ENCODE measurements around the gene SCAPER.
"Not testable (repeated sequence)": the region's sequence is repeated elsewhere in the genome, so short reads cannot be mapped to it uniquely, and the experiment has no call there.

SCAPER gene

DNA sequence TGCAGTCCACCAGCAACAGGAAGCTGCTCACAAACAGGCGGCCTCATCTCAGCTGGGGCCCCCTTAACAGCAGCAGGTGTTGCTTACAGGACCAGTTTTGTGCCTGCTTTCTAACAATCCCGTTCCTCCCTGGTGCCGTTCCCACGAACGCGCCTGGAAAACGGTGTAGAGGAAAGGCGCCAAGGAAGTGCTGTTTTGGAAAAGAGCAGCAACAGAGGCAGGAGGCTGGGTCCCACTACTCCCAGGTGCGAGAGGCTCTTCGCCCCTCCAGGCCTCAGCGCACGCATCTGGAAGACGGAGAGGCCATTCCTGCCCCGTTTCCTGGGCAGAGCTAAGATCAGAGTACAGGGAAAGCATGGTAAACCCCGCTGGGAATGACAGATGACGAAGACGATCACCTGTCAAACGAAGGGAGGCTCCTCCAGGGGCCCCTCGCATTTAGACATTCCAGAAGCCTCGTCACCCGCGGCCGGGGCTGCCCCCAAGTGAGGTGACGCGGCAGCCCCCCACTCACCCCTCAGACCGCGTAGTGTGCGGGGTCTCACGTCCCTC, 603 bp downstream of the SCAPER start:
- peak; percentile 3 for DNase-seq (ENCODE audit: low read depth in 2 of 2)

DNA sequence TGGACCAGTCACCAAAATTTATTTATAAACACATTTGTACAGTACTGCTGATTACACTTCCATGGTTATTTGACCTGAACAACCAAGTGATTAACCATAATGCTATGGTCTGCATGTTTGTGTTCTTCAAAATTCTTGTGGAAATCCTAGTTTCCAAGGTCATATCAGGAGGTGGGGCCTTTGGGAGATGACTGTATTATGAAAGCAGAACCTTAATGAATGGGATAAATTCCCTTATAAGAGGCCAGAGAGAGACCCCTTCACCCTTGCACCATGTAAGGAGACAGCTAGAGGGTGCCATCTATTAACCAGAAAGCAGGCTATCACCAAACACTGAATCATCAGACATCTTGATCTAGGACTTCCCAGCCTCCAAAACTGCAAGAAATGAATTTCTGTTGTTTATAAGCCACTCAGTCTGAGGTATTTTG, 1.9 kb downstream of the SCAPER start:
- peak in 1 of 2 donors; percentile 3 for DNase-seq (ENCODE audit: low read depth in 2 of 2)

DNA sequence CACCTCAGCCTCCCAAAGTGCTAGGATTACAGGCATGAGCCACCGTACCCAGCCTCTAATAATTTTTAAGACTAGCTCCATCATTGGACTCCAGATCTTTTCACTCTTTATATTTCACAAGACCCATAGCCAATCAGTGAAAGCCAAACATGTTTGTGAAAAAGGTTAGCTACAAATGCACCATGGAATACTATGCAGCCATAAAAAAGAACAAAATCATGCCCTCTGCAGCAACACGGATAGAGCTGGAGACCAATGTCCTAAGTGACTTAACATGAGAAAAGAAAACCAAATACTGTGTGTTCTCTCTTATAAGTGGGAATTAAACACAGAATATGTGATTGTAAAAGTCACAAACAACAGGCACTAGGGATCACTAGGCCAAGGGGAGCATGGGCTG, 3.2 kb downstream of the SCAPER start:
- no peak for DNase-seq (ENCODE audit: low read depth in 2 of 2)

DNA sequence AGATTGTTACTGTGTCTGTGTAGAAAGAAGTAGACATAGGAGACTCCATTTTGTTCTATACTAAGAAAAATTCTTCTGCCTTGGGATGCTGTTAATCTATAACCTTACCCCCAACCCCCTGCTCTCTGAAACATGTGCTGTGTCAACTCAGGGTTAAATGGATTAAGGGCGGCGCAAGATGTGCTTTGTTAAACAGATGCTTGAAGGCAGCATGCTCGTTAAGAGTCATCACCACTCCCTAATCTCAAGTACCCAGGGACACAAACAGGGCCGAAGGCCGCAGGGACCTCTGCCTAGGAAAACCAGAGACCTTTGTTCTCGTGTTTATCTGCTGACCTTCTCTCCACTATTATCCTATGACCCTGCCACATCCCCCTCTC, 5.2 kb downstream of the SCAPER start:
- DNase-seq (ENCODE audit: low read depth in 2 of 2) = not testable (repeated sequence)

DNA sequence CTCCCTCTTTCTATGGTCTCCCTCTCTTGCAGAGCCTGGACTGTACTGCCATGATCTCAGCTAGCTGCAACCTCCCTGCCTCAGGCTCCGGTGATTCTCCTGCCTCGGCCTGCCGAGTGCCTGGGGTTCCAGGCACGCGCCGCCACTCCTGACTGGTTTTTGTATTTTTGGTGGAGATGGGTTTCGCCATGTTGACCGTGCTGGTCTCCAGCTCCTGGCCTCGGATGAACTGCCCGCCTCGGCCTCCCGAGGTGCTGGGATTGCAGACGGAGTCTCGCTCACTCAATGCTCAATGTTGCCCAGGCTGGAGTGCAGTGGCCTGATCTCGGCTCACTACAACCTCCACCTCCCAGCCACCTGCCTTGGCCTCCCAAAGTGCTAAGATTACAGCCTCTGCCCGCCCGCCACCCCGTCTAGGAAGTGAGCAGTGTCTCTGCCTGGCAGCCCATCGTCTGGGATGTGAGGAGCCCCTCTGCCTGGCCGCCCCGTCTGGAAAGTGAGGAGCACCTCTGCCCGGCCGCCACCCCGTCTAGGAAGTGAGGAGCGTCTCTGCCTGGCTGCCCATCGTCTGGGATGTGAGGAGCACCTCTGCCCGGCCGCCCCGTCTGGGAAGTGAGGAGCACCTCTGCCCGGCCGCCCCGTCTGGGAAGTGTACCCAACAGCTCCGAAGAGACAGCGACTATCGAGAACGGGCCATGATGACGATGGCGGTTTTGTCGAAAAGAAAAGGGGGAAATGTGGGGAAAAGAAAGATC, 5.8 kb downstream of the SCAPER start:
- DNase-seq (ENCODE audit: low read depth in 2 of 2) = not testable (repeated sequence)

DNA sequence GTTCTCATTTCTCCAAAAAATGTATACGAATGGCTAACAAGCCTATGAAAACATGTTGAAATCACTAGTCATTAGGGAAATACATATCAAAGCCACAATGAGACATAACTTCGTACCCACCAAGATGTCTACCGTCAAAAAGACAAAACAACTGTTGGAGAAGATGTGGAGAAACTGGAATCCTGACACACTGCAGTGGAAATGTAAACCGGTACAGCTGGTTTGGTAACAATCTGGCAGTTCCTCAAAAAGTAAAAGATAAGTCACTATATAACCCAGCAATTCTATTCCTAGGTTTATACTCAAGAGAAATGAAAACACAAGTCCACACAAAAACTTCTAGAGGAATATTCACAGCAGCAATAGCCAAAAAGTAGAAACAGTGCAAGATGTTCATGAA, 7.0 kb downstream of the SCAPER start:
- DNase-seq (ENCODE audit: low read depth in 2 of 2) = no peak

DNA sequence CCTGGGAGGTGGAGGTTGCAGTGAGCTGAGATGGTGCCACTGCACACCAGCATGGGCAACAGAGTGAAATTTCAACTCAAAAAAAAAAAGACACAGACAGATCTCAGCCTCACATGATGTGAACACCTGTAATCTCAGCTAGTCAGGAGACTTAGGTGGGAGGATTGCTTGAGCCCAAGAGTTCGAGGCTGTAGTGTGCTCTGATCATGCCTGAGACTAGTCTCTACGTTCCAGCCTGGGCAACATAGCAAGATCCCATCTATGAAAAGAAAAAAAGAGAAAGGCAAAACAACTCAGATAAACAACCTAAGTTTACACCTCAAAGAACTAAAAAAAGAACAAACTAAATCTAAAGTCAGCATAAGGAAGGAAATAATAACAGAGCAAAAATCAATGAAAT, 11.0 kb downstream of the SCAPER start:
- no peak for DNase-seq (ENCODE audit: low read depth in 2 of 2)

DNA sequence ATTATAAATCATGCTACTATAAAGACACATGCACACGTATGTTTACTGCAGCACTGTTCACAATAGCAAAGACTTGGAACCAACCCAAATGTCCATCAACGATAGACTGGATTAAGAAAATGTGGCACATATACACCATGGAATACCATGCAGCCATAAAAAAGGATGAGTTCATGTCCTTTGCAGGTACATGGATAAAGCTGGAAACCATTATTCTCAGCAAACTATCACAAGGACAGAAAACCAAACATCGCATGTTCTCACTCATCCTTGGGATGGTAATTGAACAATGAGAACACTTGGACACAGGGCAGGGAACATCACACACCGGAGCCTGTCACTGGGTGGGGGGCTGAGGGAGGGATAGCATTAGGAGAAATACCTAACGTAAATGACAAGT, 12.3 kb downstream of the SCAPER start:
- not testable (repeated sequence) for DNase-seq (ENCODE audit: low read depth in 2 of 2)

DNA sequence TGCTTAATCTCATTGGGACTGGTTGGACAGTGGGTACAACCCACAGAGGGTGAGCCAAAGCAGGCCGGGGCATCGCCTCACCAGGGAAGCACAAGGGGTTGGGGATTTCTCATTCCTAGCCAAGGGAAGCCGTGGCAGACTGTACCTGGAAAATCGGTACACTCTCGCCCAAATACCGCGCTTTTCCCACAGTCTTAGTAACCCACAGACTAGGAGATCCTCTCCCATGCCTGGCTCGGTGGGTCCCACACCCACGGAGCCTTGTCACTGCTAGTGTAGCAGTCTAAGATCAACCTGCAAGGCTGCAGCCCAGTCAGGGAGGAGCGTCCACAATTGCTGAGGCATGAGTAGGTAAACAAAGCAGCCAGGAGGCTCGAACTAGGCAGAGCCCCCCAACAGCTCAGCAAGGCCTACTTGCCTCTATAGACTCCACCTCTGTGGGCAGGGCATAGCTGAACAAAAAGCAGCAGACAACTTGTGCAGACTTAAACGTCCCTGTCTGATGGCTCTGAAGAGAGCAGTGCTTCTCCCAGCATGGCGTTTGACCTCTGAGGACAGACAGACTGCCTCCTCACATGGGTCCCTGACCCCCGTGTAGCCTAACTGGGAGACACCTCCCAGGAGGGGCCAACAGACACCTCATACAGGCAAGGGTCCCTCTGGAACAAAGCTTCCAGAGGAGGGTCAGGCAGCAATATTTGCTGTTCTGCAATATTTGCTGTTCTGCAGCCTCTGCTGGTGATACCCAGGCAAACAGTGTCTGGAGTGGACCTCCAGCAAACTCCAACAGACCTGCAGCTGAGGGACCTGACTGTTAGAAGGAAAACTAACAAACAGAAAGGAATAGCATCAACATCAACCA, 17.6 kb downstream of the SCAPER start:
- not testable (repeated sequence) for DNase-seq (ENCODE audit: low read depth in 2 of 2)

DNA sequence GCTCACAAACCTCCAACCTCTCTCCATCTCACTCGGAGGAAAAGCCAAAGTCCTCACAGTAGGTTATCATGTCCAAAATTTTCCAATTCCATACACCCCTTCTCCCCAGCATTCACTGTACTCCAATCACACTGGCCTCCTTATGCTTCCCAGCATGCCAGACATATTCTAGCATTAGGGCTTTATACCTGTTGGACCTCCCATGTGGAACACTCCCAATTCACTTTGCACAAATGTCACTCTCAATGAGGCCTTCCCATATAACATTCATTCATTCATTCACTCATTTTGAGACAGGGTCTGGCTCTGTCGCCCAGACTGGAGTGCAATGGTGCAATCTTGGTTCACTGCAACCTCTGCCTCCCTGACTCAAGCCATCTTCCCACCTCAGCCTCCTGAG, 19.9 kb downstream of the SCAPER start:
- no peak for DNase-seq (ENCODE audit: low read depth in 2 of 2)

DNA sequence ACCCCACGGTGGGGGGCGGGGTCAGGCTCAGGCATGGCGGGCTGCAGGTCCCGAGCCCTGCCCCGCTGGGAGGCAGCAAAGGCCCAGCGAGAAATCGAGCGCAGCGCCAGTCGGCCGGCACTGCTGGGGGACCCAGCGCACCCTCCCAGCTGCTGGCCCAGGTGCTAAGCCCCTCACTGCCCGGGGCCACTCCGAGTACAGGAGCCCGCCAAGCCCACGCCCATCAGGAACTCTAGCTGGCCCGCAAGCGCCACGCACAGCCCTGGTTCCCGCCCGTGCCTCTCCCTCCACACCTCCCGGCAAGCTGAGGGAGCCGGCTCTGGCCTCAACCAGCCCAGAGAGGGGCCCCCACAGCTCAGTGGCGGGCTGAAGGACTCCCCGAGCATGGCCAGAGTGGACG, 29.2 kb downstream of the SCAPER start:
- no peak for DNase-seq (ENCODE audit: low read depth in 2 of 2)

DNA sequence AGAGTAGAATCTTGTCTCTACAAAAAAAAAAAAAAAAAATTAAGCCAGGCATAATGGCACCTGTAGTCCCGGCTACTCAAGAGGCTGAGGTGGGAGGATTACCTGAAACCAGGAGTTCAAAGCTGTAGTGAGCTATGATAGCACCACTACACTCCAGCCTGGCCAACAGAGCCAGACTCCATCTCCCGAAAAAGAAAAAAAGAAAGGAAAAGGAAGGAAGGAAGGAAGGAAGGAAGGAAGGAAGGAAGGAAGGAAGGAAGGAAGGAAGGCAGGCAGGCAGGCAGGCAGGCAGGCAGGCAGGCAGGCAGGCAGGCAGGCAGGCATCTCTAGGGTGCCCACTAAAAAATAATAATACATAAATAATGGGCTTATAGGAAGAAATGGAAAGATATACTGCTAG, 32.1 kb downstream of the SCAPER start:
- not testable (repeated sequence) for DNase-seq (ENCODE audit: low read depth in 2 of 2)

DNA sequence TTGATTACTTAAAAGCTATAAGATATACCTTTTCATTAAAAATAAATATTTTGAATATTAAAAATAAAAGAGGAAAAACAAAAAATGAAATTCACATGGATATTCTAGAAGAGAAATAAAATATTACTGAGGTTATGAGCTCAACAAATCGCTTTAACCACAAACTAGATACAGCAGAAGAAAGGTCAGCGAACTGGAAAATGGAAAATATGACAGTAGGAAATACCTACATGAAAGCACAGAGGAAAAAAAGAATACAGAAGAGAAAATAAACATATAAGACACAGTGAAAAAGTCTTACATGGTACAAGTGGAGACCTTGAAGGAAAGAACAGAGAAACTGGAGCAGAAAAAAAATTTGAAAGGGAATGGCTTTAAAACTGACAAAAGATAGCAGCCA, 33.2 kb downstream of the SCAPER start:
- DNase-seq (ENCODE audit: low read depth in 2 of 2) = no peak

DNA sequence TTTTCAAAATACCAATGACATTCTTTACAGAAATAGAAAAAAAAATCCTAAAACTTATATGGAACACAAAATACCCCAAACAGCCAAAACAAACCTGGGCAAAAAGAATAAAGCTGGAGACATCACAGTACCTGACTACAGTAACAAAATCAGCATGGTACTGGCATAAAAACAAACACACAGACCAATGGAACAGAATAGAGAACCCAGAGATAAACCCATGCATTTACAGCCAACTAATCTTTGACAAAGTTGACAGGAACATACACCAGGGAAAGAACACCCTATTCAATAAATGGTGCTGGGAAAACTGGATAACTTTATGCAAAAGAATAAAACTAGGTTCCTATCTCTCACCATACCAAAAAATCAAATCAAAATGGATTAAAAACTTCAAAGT, 36.4 kb downstream of the SCAPER start:
- no peak for DNase-seq (ENCODE audit: low read depth in 2 of 2)

DNA sequence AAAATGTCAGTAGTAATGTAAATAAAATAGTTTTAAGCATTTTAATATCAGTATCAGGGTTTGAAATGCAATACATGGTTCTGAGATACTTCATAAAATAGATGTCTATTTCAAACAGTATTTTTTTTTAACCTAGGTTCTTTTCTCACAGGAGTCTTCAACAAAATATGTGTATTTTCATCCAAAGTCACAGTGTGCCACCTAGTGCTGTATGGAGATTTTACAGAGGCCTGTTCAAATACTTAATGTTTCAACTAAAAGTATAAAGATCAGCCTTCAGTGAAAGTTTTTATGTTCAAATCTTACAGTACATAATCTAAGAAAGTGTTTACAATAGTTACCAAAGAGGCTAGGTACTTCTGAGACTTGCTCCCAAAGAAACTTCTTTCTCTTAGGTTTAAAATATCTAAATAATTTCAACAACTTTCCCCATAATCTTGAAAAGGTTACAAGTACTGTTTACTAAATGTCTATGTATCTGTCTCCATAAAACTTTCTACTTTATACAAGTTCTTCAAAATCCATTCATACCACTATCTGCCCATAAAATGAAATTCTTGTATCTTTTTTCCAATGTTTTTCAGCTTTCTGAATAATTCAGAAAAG, 38.3 kb downstream of the SCAPER start:
- no peak for DNase-seq (ENCODE audit: low read depth in 2 of 2)

DNA sequence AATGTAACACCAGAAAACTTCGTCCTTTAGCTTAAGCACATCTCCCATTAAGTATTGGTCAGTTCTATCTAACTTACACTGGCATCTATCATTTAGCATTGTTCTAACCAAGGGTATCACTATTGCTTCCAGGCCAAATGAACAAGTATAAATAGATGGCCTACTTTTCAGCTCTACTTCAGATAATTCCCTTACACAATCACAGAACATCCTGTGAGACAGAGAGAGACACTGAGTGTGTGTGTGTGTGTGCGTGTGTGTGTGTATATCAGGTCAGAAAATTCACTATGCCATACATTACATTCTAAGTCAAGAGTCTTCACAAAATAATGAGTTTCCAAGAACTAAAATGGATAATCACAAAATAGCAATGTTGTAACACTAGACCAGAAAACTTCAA, 39.1 kb downstream of the SCAPER start:
- DNase-seq (ENCODE audit: low read depth in 2 of 2) = no peak

DNA sequence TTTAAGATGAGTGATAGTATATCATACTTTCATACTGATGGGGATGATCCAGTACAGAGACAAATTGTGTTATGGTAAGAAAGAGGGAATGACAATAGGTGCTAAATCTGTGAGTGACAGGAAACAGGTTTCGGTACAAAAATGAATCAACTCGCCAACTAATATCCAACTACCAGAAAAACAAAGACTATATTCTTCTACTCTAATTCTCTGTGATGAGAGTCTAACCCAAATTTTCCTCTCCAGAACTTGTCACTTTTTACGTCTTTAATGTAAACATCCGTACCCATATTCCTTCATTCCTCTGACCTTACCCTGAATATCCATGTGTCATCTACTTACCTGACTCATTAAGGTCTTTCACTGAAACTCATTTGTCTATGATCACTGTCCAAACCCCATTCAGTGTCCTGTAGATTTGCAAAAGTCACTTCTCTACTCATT, 39.6 kb downstream of the SCAPER start:
- DNase-seq (ENCODE audit: low read depth in 2 of 2) = no peak

DNA sequence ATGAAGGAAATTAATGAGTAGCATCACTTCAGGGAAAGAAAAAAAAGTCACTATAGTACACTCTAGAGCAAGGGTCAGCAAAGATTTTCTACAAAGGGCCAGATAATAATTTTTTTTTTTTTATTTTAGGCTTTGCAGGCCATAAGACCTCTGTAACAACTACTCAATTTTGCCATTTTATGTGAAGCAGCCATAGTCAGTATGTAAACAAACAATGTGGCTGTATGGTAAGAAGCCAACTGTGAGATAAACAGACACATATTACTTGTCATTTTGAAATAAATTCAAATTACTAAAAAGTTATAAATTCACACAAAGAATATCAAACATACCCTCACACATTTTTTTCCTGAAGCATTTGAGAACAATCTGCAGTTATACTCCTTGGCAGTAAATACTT, 40.6 kb downstream of the SCAPER start:
- no peak for DNase-seq (ENCODE audit: low read depth in 2 of 2)

DNA sequence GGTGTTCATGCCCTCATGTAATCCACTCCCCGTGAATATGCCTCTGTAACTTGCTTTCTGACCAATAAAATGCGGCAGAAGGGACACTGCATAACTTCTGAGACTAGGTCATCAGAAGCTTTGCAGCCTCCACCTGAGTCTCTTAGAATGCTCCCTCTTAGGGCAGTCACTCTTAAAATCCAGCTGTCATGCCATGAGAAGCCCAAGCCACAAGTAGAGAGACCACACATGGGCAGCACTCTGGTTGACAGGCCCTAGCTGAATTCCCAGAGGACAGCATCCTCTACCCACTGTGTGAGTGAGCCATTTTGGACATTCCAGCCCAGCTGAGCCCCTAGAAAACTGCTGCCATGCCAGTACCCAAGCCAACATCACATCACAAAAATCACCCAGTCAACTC, 41.4 kb downstream of the SCAPER start:
- DNase-seq (ENCODE audit: low read depth in 2 of 2) = no peak

DNA sequence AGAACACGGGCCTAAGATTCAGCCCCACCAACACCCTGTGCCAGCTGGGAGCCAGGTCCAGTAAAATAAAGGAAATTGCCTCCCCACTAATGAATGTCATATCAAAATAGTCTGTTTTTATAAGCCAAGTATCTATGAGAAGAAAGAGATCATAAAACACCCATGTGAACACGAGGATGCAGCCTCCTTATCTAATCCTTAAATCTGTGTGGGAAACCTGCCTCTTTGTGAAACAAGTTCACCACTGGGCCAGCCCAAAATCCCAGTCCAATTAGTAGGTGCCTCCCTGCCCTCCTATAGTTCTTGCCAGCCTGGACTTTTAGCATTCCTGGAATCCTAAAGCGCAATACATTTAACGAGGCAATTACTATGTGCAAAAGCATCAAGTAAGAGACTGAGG, 42.0 kb downstream of the SCAPER start:
- DNase-seq (ENCODE audit: low read depth in 2 of 2) = no peak

DNA sequence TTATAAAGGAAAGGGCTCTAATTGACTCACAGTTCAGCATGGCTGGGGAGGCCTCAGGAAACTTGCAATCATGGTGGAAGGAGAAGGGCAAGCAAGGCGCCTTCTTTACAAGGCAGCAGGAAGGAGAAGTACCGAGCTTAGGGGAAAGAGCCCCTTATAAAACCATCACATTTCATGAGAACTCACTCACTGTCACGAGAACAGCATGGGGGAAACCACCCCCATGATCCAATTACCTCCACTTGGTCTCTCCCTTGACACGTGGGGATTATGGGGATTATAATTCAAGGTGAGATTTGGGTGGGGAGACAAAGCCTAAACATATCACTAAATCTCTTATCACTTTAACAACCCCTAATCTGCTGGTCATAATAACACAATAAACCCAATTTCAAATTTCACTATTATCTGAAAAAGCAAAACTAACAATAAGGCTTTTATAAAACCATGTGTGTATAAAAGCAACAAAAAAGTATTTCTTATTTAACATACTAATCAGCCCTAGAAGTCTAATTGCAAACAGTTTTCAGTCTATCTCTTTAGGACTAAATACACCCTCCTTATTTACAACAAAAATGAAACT, 43.2 kb downstream of the SCAPER start:
- no peak for DNase-seq (ENCODE audit: low read depth in 2 of 2)

DNA sequence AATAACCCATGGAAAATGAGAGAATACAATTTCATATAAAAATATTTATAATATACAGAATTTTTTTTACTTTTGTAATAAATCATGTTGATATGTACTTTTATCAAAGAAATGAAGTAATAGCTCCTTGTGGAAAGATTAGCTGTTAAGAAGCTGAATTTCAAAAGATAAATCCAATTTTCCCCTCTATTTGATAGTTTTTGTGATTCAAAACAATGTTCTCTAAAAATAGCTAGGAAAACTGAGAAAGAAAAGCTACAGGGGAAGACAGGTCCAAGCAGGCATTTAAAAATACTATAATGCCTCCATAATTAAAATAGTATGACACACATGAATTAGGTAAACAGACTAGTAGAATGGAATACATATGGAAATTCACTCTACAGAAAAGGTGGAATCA, 44.9 kb downstream of the SCAPER start:
- no peak for DNase-seq (ENCODE audit: low read depth in 2 of 2)

Data from stimulated activated CD4-positive, alpha-beta T cell treated with anti-CD3 and anti-CD28 coated beads, Interleukin-1b, Interleukin-23, amount 100 ng/mL, for 4 hours (primary cell).